GM19193 (cell line): ENCODE data around the gene CARD14.

Experiments
- POLR2A ChIP-seq: IDR thresholded peaks from 4 replicates; pipeline ENCODE4 v1.6.1; 2011; ENCODE audit not compliant: insufficient read depth, insufficient read length; ENCODE audit errors: extremely low read depth

CARD14 gene

DNA sequence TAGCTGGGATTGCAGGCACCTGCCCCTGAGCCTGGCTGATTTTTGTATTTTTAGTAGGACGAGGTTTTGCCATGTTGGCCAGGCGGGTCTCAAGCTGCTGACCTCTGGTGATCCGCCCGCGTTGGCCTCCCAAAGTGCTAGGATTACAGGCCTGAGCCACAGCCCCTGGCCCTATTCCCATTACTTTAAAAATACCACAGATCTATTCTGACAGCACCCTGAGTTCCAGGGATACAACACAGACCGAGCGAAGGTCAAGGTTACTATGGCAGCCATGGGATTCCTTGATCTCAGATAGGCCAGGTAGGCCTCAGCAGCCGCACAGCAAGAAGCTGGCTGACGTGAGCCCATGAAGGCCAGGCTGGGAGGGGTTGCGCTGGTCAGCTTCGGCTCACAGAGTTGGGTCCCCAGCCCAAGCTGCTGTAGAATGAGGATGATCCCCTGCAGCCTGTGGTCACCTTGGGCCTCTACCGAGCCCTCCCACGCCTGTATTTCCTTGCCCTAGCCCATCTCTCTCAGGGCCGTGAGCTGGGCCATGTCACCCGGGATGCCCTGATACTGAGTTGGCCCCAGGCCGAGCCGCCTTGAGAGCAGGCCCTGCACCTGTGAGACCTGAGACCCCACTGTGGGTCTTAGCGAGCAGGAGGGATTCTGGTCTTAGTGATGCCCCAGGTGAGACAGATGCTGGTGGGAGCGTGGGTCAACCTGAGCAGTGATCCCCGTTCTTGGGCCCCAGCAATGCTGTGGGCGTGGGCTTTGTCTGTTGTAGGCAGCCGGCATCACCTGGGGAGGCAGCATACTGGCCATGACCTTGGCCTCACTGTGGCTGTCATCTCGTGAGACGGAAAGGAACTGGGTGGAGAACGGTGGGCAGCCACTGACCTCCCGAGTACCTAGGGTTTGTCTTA, 74.0 kb downstream of the CARD14 start:
- no peak for TF ChIP-seq POLR2A

GRCh38 chr17:80244871-80245509, 75.2 kb downstream of the CARD14 start:
- no peak for TF ChIP-seq POLR2A

DNA sequence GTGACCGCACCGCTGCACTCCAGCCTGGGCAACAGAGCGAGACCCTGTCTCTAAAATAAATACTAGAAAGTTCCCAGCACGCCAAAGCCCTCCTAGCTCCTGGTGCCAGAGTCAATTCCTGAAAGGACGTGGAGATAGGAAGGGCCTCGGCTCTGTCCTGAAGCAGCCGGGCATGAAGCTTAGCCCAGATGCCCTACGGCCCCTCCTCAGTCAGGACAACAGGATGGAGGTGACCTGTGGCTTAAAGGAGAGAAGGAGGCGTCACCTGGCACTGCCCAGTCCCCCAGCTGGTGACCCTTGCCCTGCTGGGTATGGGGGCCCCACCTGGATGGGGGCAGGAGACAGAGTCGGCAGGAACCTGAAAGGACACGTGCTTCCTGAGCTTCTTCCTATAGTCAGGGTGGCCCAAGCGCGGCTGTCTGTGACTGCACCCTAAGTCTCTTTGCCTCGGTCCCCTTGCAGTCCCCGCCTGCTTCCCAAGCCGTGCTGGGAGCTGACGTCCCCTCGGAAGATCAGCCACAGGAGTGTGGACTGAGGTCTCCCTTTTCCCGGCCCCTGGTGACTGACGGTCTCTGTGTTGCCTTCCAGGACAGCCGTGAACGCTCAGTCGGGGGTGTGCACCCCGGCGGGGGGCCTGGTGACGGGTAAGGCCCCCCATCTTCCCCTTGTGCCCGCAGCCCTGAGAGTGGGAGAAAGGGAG, 75.9 kb downstream of the CARD14 start:
- no peak for TF ChIP-seq POLR2A

- no peak for TF ChIP-seq POLR2A
Observed at GRCh38 chr17:80246266-80246681, 76.4 kb downstream of the CARD14 start.

- no peak for TF ChIP-seq POLR2A
Observed at GRCh38 chr17:80246726-80247125, 76.9 kb downstream of the CARD14 start.

- no peak for TF ChIP-seq POLR2A
Observed at GRCh38 chr17:80247561-80247960, 77.7 kb downstream of the CARD14 start.

DNA sequence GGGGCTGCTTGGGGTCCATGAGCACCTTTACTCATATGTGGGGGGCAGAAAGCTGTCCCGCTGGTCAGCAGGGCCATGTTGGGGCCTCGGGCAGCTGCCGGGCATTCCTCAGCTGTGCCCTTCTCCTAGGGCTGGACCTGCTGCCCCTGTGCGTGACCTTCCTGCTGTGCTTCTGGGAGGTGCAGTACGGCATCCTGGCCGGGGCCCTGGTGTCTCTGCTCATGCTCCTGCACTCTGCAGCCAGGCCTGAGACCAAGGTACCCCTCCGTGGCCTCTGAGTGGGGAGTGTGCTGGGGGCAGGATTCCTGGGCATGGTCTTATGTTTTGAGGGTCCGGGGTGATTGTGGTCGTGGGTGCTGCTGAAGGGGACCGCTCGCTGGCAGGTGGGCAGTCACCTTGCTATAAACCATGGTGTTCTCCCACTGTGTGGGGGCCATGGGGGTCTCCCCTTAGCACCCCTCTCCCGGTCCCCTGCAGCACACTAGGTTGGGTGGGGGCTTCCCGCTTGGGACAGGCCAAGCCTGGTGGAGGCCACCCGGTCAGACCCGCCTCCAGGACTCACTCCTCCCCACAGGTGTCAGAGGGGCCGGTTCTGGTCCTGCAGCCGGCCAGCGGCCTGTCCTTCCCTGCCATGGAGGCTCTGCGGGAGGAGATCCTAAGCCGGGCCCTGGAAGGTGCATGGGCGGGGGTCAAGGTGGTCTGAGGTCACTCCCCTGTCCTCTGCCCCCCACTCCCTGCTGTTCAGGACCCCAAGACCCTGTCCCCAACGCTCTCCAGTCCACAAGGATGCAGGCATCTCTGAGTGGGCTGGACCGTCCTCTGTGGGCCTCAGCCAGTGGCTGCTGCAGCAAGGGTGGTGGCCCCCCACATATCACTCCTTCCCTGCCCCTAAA, 78.4 kb downstream of the CARD14 start:
- no peak for TF ChIP-seq POLR2A

GRCh38 chr17:80248894-80249710, 79.3 kb downstream of the CARD14 start:
- no peak for TF ChIP-seq POLR2A

DNA sequence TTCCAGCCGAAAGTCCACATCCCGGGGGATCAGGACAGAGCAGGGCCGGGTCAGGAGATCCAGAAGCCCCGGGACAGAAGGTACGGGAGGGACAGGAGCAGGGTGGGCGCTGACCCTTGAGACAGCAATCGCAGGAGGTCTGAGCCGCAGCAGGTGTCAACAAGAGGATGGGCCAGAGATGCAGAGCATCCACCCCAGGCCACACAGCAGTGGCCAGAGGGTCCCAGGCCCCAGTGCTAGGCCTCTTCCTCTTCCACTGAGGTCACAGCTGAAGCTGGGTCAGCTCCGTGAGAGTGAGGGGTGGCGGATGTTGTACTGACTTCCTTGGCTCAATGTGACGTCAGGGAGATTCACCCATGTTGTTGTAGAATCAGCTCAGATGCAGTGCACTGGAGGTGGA, 82.1 kb downstream of the CARD14 start:
- no peak for TF ChIP-seq POLR2A

- TF ChIP-seq POLR2A = no peak
Observed at GRCh38 chr17:80252871-80253270, 83.0 kb downstream of the CARD14 start.

- TF ChIP-seq POLR2A = no peak
Observed at GRCh38 chr17:80253631-80254395, 84.0 kb downstream of the CARD14 start.

- TF ChIP-seq POLR2A = no peak
Observed at GRCh38 chr17:80254396-80255251, 84.8 kb downstream of the CARD14 start.

GRCh38 chr17:80256034-80256350, 86.2 kb downstream of the CARD14 start:
- no peak for TF ChIP-seq POLR2A

- no peak for TF ChIP-seq POLR2A
Observed at GRCh38 chr17:80257716-80258213, 87.9 kb downstream of the CARD14 start.
